Limb (tissue), 2 donors: ENCODE results near the gene JUND.
A peak's percentile ranks its signal among the peaks of the same experiment; 100 is the strongest.

Source experiments
- DNase-seq, 2 donors: peaks; one replicate each; pipeline ENCODE4 v3.0.0-alpha.2; 2016; ENCODE audit errors: extremely low spot score in 2 of 2

Gene JUND

DNA sequence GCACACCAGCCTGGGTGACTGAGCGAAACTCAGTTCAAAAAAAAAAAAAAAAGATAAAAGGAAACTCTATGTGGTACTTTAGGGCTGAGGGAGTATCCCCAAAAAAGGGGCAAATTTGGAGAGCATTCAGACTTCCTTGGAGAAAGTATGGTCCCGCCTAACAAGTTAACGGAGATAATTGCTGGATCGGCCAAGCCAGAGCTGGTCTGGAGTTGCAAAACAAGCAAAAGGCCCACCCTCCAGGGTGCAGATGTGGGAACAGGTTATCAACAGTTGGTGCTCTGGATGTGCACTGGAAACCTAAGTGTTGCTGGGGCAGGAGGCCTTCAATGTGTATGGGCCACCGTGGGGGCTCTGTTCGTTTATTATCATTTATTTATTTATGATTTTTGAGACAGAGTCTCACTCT lies 10.0 kb downstream of the JUND start:
- DNase-seq, result peak in 1 of 2 donors; percentile 62

DNA sequence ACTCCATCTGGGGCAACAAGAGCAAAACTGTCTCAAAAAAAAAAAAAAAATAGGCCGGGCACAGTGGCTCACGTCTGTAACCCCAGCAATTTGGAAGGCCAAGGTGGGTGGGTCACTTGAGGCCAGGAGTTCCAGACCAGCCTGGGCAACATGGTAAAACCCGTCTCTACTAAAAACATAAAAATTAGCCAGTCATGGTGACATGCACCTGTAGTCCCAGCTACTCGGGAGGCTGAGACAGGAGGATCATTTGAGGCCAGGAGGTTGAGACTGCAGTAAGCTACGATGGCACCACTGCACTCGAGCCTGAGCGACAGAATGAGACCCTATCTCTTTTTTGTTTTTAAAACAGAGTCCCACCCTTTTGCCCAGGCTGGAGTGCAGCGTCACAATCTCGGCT lies 11.1 kb downstream of the JUND start:
- DNase-seq, result no peak

DNA sequence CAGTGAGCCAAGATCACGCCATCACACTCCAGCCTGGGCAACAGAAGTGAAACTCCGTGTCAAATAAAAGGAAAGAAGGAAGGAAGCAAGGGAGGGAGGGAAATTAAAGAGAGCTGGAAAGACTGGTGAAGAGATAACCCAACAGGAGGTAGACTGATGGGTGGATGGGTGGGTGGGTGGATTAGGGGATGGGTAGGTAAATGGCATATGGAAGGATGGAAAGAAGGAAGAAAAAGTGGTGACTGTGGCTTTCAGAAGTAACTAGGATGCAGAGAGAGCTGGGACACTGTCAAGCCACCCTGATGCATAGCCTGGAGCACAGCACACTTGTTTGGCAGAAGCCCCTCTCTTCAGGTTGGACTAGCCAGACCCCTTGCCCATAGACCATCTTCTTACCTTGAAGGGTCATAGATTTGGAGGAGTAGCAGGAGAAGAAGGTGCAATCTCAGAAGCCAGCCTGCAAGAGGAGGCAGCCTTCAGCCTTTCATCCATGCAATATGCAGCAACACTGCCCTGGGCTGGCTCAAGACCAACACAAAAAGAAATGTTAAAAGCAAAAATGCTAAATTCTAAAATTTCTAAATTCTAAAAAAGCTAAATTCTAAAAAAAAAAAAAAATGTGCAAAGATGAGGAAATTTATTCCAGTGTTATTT lies 12.2 kb downstream of the JUND start:
- no peak for DNase-seq

DNA sequence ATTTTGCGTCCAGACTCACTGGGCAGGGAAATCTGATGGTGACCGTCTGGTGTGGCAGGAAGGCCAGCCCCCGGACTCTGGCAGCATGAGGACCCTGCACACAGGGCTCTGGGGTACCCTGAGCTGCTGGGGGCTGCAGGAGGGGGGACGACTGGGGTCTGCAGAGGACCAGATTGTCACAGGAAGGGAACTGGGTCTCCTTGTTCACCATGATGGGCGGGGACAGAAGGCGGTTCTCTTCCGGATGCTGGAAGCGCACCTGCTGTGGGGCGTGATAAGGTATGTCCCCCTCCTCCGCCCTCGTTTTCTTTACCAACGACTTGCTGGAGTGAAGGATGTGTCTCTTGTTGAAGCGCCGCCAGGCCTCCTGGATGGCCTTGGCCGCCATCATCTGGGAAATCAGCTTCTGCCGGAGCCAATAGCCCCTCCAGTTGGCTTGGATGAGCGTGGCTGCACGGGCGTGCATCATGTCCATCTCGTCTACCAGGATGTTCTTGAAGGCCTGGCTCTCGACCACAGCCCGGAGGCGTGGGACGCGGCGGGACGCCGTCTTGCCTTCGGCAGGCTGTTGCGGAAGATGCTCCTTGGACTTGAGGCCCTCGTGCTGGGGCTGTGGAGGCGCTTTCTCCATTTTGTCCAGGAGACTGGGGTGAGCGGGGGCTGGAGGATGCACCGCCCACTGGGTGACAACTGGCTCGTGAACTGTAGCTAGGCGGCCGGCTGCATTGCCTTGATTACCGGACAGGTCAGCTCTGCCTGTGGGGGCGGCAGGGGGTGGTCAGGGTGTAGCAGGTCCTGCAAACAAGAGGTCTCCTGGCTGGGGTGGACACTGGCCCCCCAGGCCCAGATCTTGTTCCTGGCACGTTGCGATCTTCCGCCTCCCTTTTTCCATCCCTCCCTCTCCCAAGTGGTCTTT lies 14.4 kb downstream of the JUND start:
- DNase-seq, result peak in 1 of 2 donors; percentile 65

DNA sequence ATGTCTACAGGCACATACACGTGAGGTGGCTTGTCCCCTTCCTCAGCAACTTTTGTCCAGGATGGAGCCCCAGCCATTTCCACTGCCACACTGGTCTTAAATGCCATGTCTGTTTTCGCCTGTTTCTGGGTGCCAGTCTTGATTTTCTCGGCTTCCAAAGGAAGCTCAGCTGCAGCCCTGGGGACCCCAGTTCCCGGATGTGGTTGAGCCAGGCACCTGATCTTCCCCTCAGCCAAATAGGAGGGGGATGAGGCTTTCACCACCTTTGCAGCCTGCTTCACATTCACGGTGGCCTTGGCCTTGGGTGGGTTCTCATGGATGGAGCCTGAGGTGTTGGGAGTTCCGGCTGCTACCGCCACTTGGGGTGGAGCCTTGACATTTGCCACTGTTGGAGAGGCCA lies 15.8 kb downstream of the JUND start:
- no peak for DNase-seq

DNA sequence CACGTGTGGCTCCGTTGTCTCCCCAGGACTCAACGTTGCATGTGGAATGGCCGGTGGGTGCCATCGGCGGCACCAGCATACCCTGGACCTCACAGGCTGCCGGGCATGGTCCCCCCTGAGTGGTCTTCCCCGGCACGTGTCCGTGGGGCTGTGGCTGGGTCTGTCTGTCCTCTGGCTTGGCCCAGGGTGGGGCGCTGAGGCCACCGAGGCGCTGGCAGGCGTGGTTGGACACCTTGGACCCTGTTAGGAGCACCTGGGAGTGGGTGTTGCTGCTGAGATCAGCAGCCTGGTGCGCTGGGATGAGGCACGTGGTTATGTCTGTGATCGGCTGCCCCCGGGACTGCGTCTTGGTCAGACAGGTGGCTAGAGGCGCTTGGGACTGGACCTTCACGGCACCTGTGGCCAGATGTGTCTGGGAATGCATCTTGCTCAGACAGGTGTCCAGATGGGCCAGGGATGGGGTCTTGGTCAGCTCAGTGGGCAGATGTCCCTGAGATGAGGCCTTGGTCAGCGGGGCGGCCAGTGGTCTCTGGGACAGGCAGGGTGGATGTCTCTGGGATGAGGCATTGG lies 16.4 kb downstream of the JUND start:
- DNase-seq, result peak in 1 of 2 donors; percentile 56

DNA sequence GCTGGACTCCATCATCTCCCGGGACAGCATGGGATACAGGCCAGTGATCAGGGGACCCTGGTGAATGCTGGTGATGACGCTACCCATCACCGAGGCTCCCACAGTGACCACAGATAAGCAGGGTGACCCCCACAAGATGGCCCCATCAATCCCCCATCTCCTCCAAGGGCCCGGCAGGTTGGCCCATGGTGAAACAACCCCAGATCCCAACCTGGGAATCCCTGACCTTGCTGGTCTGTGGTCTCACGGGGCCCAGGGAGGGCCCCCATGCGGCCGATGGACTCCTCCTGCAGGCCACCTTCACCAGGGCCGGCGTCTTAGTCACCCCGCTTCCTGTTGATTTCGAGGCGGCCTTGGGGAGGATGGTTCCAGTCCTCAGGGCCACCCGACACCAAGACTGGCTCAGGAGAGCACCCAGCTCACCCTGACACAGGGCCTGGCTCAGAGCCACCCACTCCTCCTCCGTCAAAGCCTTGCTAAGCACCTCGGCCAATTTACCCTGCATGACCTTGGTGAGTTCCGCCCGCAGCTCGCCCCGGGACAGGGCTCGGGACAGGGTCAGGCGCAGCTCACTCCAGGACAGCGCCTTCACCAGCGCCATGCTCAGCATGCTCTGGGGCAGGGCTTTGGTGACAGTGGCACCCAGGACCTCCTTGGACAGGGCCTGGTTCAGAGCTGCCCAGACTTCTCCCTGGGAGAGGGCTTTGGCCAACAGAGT lies 17.1 kb downstream of the JUND start:
- DNase-seq, result peak in 1 of 2 donors; percentile 47

DNA sequence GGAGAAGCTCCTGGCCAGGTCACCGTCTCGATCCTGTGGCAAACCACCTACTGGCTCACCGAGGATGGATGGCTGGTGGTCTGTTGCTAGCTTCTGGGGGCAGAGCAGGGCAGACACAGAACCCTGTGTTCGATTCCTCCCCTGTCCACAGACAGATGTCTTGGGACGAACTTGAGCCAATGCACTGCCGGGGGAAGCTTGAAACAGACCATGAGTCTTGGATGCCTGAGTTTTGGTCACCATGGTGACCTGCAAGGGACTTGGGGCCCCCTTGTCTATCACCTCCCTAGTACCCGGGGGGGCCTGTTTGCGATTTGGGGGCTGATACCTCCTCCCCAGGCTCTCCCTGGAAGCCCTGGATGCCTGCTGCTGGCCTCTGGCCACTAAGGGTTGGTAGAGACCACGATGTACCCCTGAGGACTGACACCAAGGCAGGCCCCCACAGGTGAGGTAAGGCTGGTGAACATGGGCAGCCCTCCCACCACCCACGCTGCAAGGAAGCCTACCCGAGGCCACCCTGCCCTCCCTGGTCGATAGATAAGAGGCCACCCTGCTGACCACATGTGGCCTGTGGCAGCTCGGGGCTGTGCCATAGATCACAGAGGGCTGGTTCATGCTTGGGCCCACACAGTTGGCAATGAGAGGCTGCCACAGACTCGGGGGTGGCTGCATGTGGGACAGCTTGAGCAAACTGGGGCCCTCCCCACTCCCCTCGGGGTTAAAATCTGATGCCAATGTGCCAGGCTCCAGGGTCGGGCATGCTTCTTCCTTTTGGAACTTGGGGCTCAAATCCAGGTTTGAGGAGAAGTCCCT lies 17.9 kb downstream of the JUND start:
- DNase-seq, result peak in 1 of 2 donors; percentile 51

DNA sequence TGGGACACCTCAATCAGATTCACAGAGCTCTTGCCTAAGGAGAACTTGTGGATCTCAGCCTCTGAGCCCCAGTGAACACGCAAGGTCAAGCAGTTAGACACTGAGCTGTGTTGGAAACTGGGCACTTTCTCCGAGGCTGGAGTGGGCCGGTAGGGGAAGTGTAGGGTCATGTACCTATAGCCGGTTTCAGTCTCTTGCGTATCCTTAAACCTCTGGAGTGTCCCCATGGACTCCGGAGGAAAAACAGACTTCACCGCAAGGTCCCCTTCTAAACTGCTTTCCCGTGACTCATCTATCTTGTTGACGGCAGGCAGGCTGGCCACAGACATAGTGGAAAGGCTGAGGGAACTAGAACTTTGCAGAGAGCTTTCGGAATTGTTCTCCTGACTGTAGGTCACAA lies 18.5 kb downstream of the JUND start:
- no peak for DNase-seq

DNA sequence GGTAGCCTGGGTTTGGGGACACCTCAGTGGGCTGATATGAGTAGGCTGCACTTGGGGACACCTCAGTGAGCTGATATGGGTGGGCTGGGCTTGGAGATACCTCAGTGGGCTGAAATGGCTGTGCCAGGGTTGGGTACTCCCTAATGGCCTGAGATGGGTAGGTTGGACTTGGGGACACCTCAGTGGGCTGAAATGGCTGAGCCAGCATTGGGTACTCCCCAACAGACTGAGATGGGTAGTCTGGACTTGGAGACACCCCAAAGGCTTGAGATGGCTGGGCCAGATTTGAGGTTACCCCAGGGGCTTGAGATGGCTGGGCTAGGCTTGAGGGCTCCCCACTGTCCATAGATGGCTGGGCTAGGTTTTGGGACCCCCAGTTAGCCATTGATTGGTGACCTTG lies 19.3 kb downstream of the JUND start:
- DNase-seq, result no peak

DNA sequence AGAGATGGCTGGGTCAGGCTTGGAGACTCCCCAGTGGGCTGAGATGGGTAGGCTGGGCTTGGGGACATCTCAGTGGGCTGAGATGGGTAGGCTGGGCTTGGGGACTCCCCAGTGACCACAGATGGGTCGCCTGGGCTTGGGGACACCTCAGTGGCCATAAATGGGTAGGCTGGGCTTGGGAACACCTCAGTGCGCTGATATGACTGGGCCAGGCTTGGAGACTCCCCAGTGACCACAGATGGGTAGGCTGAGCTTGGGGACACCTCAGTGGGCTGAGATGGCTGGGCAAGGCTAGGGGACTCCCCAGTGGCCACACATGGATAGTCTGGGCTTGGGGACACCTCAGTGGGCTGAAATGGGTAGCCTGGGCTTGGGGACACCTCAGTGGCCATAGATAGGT lies 19.9 kb downstream of the JUND start:
- no peak for DNase-seq

DNA sequence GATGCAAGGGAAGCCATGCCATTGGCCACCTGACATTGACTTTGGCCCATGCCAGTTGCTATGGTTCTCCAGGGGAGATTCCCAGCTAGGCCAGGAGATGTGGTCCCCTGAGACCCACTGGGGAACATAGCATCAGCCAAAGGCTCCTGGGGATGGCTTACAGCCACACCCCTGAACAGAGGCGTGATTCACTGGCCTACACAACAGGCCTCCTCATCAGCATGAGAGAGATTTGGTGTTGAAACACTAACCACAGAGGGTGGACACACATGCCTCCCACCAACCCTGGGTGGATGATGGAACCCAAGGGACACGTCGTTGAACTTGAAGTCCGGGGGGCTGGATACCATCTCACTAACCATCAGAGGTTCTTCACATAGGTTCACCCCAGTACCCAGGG lies 21.5 kb downstream of the JUND start:
- DNase-seq, result no peak

DNA sequence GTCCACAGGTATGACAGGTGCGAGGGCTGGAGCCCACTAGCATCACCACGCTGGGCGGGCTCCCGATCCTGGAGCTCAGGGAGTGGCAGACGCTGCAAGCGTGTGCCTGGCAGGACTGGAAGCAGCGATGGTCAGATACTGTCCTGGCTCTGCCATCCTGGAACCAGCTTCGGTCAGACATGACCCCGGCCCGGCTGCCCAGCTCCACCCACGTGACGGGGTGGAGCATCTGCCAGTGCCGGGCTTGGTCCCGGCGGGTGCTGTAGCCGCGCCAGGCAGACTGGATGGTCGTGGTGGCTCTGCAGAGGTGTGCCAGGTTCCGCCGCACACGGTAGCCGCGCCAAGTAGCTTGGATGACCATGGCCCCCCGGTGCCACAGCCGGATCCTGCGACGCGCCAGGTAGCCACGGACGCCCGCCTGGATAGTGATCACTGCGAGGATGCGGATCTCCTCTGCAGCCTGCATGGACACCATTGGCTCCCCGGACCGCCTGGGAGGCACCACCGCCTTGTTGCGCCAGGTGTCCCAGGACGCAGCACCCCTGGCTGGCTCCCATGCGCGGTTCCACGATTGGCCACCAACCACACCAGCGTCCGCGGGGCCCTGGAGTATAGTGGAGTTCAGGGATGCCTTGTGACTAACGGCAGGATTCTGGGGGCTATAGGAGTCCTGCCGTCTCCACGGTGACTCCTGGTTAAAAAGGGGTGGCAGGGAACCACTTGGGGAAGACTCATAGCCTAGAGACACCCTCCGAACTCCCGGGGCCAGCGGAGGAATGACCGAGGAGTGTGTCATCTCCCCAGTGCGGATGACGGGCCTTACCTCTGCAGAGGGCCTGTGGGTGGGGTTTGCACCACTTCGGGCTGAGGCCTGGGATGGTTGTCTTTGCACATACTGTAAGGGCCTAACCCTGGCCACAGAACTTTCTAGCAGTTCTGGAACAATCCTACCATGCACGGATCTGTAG lies 23.6 kb downstream of the JUND start:
- DNase-seq, result no peak

DNA sequence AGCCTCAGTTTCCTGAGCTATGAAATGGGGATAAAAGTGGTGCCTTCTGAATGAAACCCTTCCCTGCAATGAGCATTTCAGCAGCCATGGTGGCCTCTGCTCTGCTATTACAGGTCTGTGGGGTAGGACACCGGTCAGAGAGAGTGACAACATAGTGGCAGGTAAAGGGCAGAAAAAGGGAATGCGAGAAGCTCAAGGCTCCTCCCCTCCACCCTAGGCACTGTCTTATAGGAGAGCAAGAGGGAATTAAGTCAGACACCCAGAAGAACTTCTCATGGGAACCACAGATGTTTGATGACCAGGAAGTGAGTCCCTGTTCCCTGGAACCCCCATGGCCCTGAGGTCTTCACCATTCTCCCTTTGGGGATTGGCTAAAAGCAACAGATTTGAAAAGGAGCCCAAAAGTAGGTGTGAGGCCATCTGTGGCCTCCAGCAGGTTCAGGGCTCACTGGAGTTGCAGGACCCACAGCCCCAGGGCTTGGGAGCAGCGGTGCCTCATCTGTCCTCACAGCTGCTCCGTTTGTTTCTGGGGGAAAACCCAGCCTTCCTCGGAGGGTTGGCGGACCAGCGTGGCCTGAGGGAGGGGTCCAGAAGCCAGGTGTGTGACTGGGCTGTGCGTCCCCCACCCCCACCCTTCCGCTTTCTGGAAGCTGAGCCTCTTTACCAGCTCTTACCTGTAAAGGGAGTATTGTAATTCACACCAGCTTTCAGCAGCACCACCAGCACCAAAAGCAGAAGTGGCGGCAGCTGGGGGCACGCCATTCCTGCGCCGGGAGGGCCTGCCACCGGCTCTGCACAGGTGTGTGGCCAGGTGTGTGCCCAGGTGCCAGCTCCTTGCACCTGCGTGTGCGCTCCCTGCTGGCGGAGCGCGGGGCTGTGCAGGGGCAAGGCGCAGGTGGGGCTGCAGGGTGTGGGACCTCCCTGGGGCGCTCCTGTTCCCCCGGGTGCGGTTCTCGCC lies 26.6 kb downstream of the JUND start:
- no peak for DNase-seq

DNA sequence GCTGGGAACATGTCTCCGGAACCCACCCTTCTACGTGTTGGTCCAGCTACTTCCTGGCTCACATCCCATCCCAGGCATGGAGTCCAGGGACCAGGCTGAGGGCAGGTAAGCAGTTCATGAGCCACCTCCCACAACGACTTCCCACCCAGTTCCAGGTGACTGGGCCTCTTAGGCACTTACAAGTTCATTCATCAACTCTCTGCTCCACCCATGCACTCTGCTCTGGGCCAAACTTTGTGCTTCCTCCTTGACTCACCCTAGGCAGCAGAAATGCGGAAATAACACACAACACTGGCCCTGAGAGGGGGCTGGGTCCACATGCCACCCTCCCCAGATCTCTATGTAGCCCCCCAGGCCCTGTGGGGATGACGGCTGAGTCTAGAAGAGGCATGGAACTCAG lies 27.7 kb downstream of the JUND start:
- no peak for DNase-seq

DNA sequence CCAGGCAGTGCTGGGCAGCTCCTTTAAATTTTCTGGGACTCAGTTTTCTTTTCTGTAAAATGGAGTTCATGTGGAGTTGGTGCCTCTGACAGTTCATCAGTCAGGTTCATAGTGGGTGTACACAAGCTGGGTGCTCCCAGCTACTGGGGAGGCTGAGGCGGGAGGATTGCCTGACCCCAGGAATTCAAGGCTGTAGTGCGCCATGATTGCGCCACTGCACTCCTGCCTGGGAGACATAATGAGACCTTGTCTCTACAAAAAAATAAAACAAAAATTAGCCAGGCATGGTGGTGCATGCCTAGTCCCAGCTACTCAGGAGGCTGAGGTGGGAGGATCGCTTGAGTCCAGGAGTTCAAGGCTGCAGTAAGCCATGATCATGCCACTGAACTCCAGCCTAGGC lies 28.3 kb downstream of the JUND start:
- no peak for DNase-seq

DNA sequence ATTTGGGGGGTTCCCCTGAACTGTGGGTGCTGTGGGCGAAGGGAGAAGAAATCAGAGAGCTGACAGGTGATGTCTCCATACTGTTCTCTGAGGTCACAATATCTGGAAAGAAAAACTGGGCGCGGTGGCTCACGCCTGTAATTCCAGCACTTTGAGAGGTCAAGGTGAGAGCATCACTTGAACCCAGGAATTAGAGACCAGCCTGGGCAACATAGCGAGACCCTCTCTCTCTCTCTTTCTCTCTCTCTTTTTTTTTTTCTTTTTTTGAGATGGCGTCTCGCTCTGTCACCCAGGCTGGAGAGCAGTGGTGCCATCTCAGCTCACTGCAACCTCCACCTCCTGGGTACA lies 29.1 kb downstream of the JUND start:
- DNase-seq, result no peak

DNA sequence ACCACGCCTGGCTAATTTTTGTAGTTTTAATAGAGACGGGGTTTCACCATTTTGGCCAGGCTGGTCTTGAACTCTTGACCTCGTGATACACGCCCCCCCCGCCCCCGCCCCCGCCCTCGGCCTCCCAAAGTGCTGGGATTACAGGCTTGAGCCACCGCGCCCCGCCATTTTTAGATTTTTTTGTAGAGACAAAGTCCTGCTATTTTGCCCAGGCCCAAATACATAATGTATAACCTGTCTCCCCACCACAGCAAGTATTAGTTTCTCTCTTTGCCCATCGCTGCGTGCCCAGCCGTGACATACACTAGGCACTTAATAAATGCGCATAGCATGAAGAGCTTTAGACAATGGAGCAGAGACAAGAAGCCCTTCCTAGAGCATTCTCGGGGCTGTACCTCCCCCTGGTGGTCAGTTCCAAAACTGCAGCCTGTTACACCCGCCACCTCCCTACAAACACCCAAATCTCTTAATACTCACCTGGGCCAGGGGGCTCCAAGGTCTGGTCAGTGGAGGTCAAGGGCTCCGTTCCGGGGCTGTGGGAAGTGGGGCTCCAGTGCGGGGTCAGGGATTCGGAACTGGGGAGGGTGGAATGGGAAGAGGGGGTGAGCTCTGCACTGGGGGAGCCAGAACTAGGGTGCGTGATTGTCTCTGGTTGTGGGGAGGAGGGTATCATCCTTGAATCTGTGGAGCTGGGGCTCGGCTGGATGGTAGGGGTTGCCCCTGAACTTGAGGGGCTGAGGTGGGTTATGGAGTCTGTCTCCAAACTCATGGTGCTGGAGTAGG lies 29.6 kb downstream of the JUND start:
- DNase-seq, result peak; percentile 74 to 86
